Suprapubic skin (tissue), 3 donors: ENCODE results near the gene C5orf63.

Experiments
- CTCF ChIP-seq, 2 donors: fragments of 200-600 bp in 1 of 2; fragments of 450-650 bp in 1 of 2; sonication (generic) in 1 of 2; IDR thresholded peaks; one replicate each; pipeline ENCODE4 v1.5.1; 2016 to 2019; ENCODE audit warnings: antibody characterized with exemption in 2 of 2, mild to moderate bottlenecking in 1 of 2, moderate library complexity in 1 of 2
- EP300 ChIP-seq: sonication (generic); formaldehyde crosslinking; IDR thresholded peaks from one replicate; pipeline ENCODE4 v1.6.1; 2017; ENCODE audit warnings: antibody characterized with exemption
- POLR2A ChIP-seq, 2 donors: fragments of 450-650 bp; IDR thresholded peaks; one replicate each; pipeline ENCODE4 v1.6.1; 2017; ENCODE audit warnings: antibody characterized with exemption in 2 of 2, mild to moderate bottlenecking in 2 of 2, moderate library complexity in 2 of 2

GRCh38 chr5:127096328-127096993 is 23.2 kb upstream of the C5orf63 start:
- TF ChIP-seq CTCF (IDR thresholded peaks at IDR 0.05) (no peak), POLR2A (IDR thresholded peaks at IDR 0.05) (no peak), EP300 (no peak)
